ENCODE data around the gene LOXL1. TPM values are rescaled to one million over a fixed set of nuclear protein-coding genes. Genes with fewer than 3 reads are reported as not detected.

LOXL1 gene
- total RNA-seq, 2 experiments from 2014 or later: not detected

GRCh38 chr15:73997986-73998385 lies 71.7 kb downstream of the LOXL1 start:
- H3K79me2 ChIP-seq (ENCODE audit: insufficient read depth, low read depth, low read length): peaks cover 25% of the 10 kb centered on the region; the same call in 1 of the 2 replicates
- no peak overlapping the region for H3K27ac ChIP-seq (ENCODE audit: low read depth, low read length, poor library complexity, severe bottlenecking)
- no peaks in the 10 kb centered on the region for H3K9me3 ChIP-seq (ENCODE audit: low read length)
- H2AFZ ChIP-seq (ENCODE audit: low read length): no peak overlapping the region
- no TSS peak for BruUV-seq (replicated peaks)
- POLR2A ChIA-PET: no interaction called here
- H3K4me1 ChIP-seq (ENCODE audit: insufficient read depth, low read length, poor library complexity, severe bottlenecking): peaks cover 31% of the 10 kb centered on the region
- no peak overlapping the region for H3K4me2 ChIP-seq (ENCODE audit: low read length)
- peaks cover 7% of the 10 kb centered on the region; the same call in 1 of the 2 replicates for H4K20me1 ChIP-seq (ENCODE audit: insufficient read depth, low read length)
- peaks cover 24% of the 10 kb centered on the region for H3K36me3 ChIP-seq (ENCODE audit: insufficient read depth, low read length)
- intact Hi-C loops (cut with micrococcal nuclease; ENCODE audit: unreplicated experiment): loop anchor here (10.0 kb wide), 1 partner anchor 467 kb away; the partner anchor contains the start of gene UBL7
- no peak overlapping the region for H3K4me3 ChIP-seq (ENCODE audit: low read depth, low read length, poor library complexity, severe bottlenecking)
- TF ChIP-seq CTCF (conservative IDR thresholded peaks at IDR 0.05; ENCODE audit: low read length) (no peak), EZH2phosphoT487 (IDR thresholded peaks at IDR 0.05; ENCODE audit: borderline replicate concordance, low read depth, low read length) (no peak)
- no peaks in the 10 kb centered on the region for H3K9me2 ChIP-seq (ENCODE audit: insufficient read depth, low read length)
- CTCF ChIA-PET (ENCODE audit: unreplicated experiment): no interaction called here
- no peak for DNase-seq (ENCODE audit: low spot score)

Other genes starting within 250 kb of the LOXL1 start
- gene CD276, start 242.1 kb upstream of the LOXL1 start, total RNA-seq (2014; rRNA removed; shearing (Covaris generic)): not detected in 2 replicates
- not detected in 2 replicates for gene CD276, start 242.1 kb upstream of the LOXL1 start, total RNA-seq (2022)
- gene INSYN1, start 173.1 kb upstream of the LOXL1 start, total RNA-seq (2014; rRNA removed; shearing (Covaris generic)): not detected in 2 replicates
- gene INSYN1, start 173.1 kb upstream of the LOXL1 start, total RNA-seq (2022): not detected in 2 replicates
- gene TBC1D21, start 52.9 kb upstream of the LOXL1 start, total RNA-seq (2014; rRNA removed; shearing (Covaris generic)): not detected in 2 replicates
- not detected in 2 replicates for gene TBC1D21, start 52.9 kb upstream of the LOXL1 start, total RNA-seq (2022)
- gene STOML1, start 65.8 kb downstream of the LOXL1 start, total RNA-seq (2014; rRNA removed; shearing (Covaris generic)): 5.7 and 8.0 TPM in 2 replicates
- gene STOML1, start 65.8 kb downstream of the LOXL1 start, total RNA-seq (2022): 8.9 and 10.0 TPM in 2 replicates
- gene PML, start 68.3 kb downstream of the LOXL1 start, total RNA-seq (2014; rRNA removed; shearing (Covaris generic)): 9.6 and 16.9 TPM in 2 replicates
- gene PML, start 68.3 kb downstream of the LOXL1 start, total RNA-seq (2022): 26.1 and 28.1 TPM in 2 replicates
- 0.76 TPM in 1 of 2 replicates, not detected in the other for gene GOLGA6A, start 156.1 kb downstream of the LOXL1 start, total RNA-seq (2014; rRNA removed; shearing (Covaris generic))
- 0.13 and 0.63 TPM in 2 replicates for gene GOLGA6A, start 156.1 kb downstream of the LOXL1 start, total RNA-seq (2022)
- gene ISLR2, start 204.1 kb downstream of the LOXL1 start, total RNA-seq (2014; rRNA removed; shearing (Covaris generic)): not detected in 2 replicates
- gene ISLR2, start 204.1 kb downstream of the LOXL1 start, total RNA-seq (2022): not detected in 2 replicates
- not detected in 2 replicates for gene ISLR, start 247.2 kb downstream of the LOXL1 start, total RNA-seq (2014; rRNA removed; shearing (Covaris generic))
- gene ISLR, start 247.2 kb downstream of the LOXL1 start, total RNA-seq (2022): not detected in 2 replicates